ENCODE data around the gene GAPT.

Gene GAPT

DNA sequence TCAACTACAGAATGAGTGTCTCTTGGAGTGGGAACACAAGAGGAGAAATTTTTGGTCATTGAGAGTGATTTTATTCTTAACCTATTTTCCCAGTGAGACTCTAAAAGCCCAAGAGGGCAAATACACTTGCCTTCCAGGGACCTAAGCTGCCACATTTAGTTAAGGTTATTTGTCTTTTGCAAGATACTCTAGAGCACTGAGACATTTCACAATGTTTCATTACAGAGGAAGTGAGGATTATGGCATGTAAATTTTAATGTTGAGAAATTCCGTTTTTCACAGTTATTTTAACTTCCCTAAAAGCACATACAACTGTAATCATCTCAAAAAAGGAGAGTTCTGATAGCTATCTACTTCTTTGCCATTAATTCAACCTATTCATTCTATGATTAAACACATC, 53.0 kb downstream of the GAPT start:
- no peak for TF ChIP-seq ELF4 (IDR thresholded peaks at IDR 0.05)
- TF ChIP-seq PKNOX1 (IDR thresholded peaks at IDR 0.05): no peak
- POLR2A ChIA-PET: no interaction called here
- DNase-seq (ENCODE audit: extremely low spot score): no peak
- CTCF ChIA-PET: no interaction called here

- POLR2A ChIA-PET: no interaction called here
- TF ChIP-seq BHLHE40 (IDR thresholded peaks at IDR 0.05; ENCODE audit: borderline replicate concordance) (no peak), L3MBTL2 (conservative IDR thresholded peaks at IDR 0.05) (no peak), ARNT (IDR thresholded peaks at IDR 0.05) (no peak), FOXK2 (IDR thresholded peaks at IDR 0.05) (no peak), TARDBP (IDR thresholded peaks at IDR 0.05) (no peak), CTBP1 (IDR thresholded peaks at IDR 0.05; ENCODE audit: borderline replicate concordance) (no peak), SP1 (IDR thresholded peaks at IDR 0.05) (no peak), ZNF384 (IDR thresholded peaks at IDR 0.05) (no peak), NFRKB (IDR thresholded peaks at IDR 0.05) (no peak), FOXM1 (IDR thresholded peaks at IDR 0.05; ENCODE audit: borderline replicate concordance) (no peak), LEF1 (IDR thresholded peaks at IDR 0.05; ENCODE audit: borderline replicate concordance) (no peak), FOXA1 (IDR thresholded peaks at IDR 0.05) (no peak), SUZ12 (IDR thresholded peaks at IDR 0.05) (no peak), ELF4 (IDR thresholded peaks at IDR 0.05) (no peak), HDGF (IDR thresholded peaks at IDR 0.05; ENCODE audit: borderline replicate concordance) (no peak), PKNOX1 (IDR thresholded peaks at IDR 0.05) (no peak)
- no peak for DNase-seq (ENCODE audit: extremely low spot score)
- CTCF ChIA-PET: no interaction called here
Measured at GRCh38 chr5:58544926-58545325, 53.7 kb downstream of the GAPT start.

- CTCF ChIA-PET: no interaction called here
- TF ChIP-seq FOXM1 (IDR thresholded peaks at IDR 0.05; ENCODE audit: borderline replicate concordance) (no peak), SUZ12 (IDR thresholded peaks at IDR 0.05) (no peak), CTBP1 (IDR thresholded peaks at IDR 0.05; ENCODE audit: borderline replicate concordance) (no peak)
Measured at GRCh38 chr5:58545912-58546311, 54.7 kb downstream of the GAPT start.

More at GRCh38 chr5:58545912-58546311, 54.7 kb downstream of the GAPT start:
- no peak for DNase-seq (ENCODE audit: extremely low spot score)
- POLR2A ChIA-PET: no interaction called here
